A549 (cell line): ENCODE data around the gene ADAMTS16.

Experiments used
- BHLHE40 ChIP-seq: IDR thresholded peaks from 2 replicates; pipeline ENCODE4 v1.6.1; 2012; ENCODE audit warnings: low read depth, low read length, inconsistent platforms
- CTCF ChIP-seq: fragments of >200 bp; sonication (Bioruptor Twin); formaldehyde crosslinking; IDR thresholded peaks from 3 replicates; pipeline ENCODE4 v1.5.1; 2016
- ELK1 ChIP-seq: fragments of 150-350 bp; IDR thresholded peaks from 2 replicates; pipeline ENCODE4 v1.6.1; 2014; ENCODE audit warnings: low read depth, mild to moderate bottlenecking, low read length
- PHF8 ChIP-seq: fragments of 200-600 bp; sonication (generic); IDR thresholded peaks from 2 replicates; pipeline ENCODE4 v1.6.1; 2016; ENCODE audit warnings: low read depth, mild to moderate bottlenecking, antibody characterized with exemption, moderate library complexity, borderline replicate concordance
- POLR2A ChIP-seq: IDR thresholded peaks from 2 replicates; pipeline ENCODE4 v1.6.1; 2012; ENCODE audit warnings: mild to moderate bottlenecking, low read length
- RAD21 ChIP-seq, 2 experiments: fragments of >200 bp in 1 of 2; sonication (Bioruptor Twin) in 1 of 2; formaldehyde crosslinking in 1 of 2; IDR thresholded peaks in 1 of 2; conservative IDR thresholded peaks in 1 of 2; 2 replicates in 1 of 2; 3 replicates in 1 of 2; pipeline ENCODE4 v1.6.1; 2012 to 2018; ENCODE audit warnings: inconsistent platforms in 1 of 2
- RNF2 ChIP-seq: fragments of 200-600 bp; sonication (generic); IDR thresholded peaks from 2 replicates; pipeline ENCODE4 v1.6.1; 2016; ENCODE audit warnings: low read depth, mild to moderate bottlenecking, antibody characterized with exemption, moderate library complexity, borderline replicate concordance

- TF ChIP-seq CTCF, result no peak
- TF ChIP-seq RAD21 (conservative IDR thresholded peaks at IDR 0.05 in 1 of 2, IDR thresholded peaks at IDR 0.05 in 1 of 2), result no peak
- TF ChIP-seq BHLHE40, result no peak
- TF ChIP-seq ELK1, result no peak
- no peak for TF ChIP-seq POLR2A
- no peak for TF ChIP-seq RNF2
- no peak for TF ChIP-seq PHF8
Measured at GRCh38 chr5:5209510-5210286, 69.6 kb downstream of the ADAMTS16 start.
